ENCODE measurements around the gene ZNF215.
"Not testable (repeated sequence)": the region's sequence is repeated elsewhere in the genome, so short reads cannot be mapped to it uniquely, and the experiment has no call there.

Gene ZNF215

GRCh38 chr11:6943131-6943530, 16.9 kb downstream of the ZNF215 start:
- FAIRE-seq, result no peak

- FAIRE-seq, result not testable (repeated sequence)
Measured at GRCh38 chr11:6954248-6954647, 28.0 kb downstream of the ZNF215 start.

GRCh38 chr11:6962141-6962540, 35.9 kb downstream of the ZNF215 start:
- no peak for FAIRE-seq

GRCh38 chr11:6962673-6963072, 36.4 kb downstream of the ZNF215 start:
- no peak for FAIRE-seq

GRCh38 chr11:6968816-6969215, 42.6 kb downstream of the ZNF215 start:
- FAIRE-seq, result no peak

GRCh38 chr11:6969854-6970253, 43.6 kb downstream of the ZNF215 start:
- FAIRE-seq, result not testable (repeated sequence)

GRCh38 chr11:6979365-6979764, 53.1 kb downstream of the ZNF215 start:
- FAIRE-seq, result no peak

GRCh38 chr11:6986487-6986886, 60.3 kb downstream of the ZNF215 start:
- FAIRE-seq, result no peak

- no peak for FAIRE-seq
Measured at GRCh38 chr11:6988506-6988905, 62.3 kb downstream of the ZNF215 start.

GRCh38 chr11:6991227-6991626, 65.0 kb downstream of the ZNF215 start:
- FAIRE-seq, result no peak

- FAIRE-seq, result no peak
Measured at GRCh38 chr11:6992026-6992425, 65.8 kb downstream of the ZNF215 start.

GRCh38 chr11:6992457-6993417, 66.5 kb downstream of the ZNF215 start:
- no peak for FAIRE-seq

GRCh38 chr11:6995703-6996102, 69.5 kb downstream of the ZNF215 start:
- no peak for FAIRE-seq

- no peak for FAIRE-seq
Measured at GRCh38 chr11:7004482-7004881, 78.3 kb downstream of the ZNF215 start.
